SK-N-SH (cell line): Measurements from ENCODE around the gene RPA1. TPM values are rescaled to one million over a fixed set of nuclear protein-coding genes. Genes with fewer than 3 reads are reported as not detected.
"Not testable (repeated sequence)": the region's sequence is repeated elsewhere in the genome, so short reads cannot be mapped to it uniquely, and the experiment has no call there.

Experiments
- CTCF ChIA-PET: fragments of 300-600, 350-600 bp; formaldehyde crosslinking; extraction: SDS; loops from one replicate; lab custom pipeline; 2021; lab: Yijun Ruan, JAX
- POLR2A ChIA-PET: fragments of 350-600 bp; sonication (Branson Sonifier 250); formaldehyde crosslinking; extraction: SDS; loops from one replicate; lab custom pipeline; 2020; ENCODE audit warnings: antibody characterized with exemption, inconsistent platforms; lab: Yijun Ruan, JAX
- DNase-seq: peaks from one replicate; pipeline ENCODE4 v3.0.0; 2012
- H2AFZ ChIP-seq: fragments of 200-600 bp; sonication (generic); 2 replicates; pipeline ENCODE4 v1.8.1; 2016; ENCODE audit warnings: antibody characterized with exemption, mild to moderate bottlenecking, low read depth
- H3F3A ChIP-seq: fragments of 200-600 bp; sonication (generic); replicated peaks from 2 replicates; pipeline ENCODE3; 2016; ENCODE audit warnings: antibody characterized with exemption, mild to moderate bottlenecking; ENCODE audit not compliant: insufficient read depth
- H3K27ac ChIP-seq, 2 experiments: fragments of 200-500 bp in 1 of 2; fragments of 200-600 bp in 1 of 2; sonication (Bioruptor generic) in 1 of 2; sonication (generic), shearing (Covaris generic) in 1 of 2; 2 replicates each; pipeline versions ENCODE4 v1.5.1 to v1.6.1; 2014 to 2016; ENCODE audit warnings: low read depth in 2 of 2, inconsistent platforms in 1 of 2, low read length in 1 of 2, mild to moderate bottlenecking in 1 of 2, mixed read lengths in 1 of 2
- H3K27me3 ChIP-seq: fragments of 200-600 bp; sonication (generic), shearing (Covaris generic); 2 replicates; pipeline ENCODE4 v1.6.1; 2016; ENCODE audit warnings: mixed run types; ENCODE audit not compliant: insufficient read depth
- H3K36me3 ChIP-seq, 2 experiments: fragments of 200-500 bp in 1 of 2; fragments of 200-600 bp in 1 of 2; sonication (Bioruptor generic) in 1 of 2; sonication (generic) in 1 of 2; replicated peaks in 1 of 2; 2 replicates each; pipeline versions ENCODE3 to v1.5.1; 2014 to 2016; ENCODE audit warnings: low read length in 1 of 2, mild to moderate bottlenecking in 1 of 2; ENCODE audit not compliant: insufficient read depth in 2 of 2, control insufficient read depth in 1 of 2
- H3K4me1 ChIP-seq, 2 experiments: fragments of 200-500 bp in 1 of 2; fragments of 200-600 bp in 1 of 2; sonication (Bioruptor generic) in 1 of 2; sonication (generic), shearing (Covaris generic) in 1 of 2; 2 replicates each; pipeline versions ENCODE4 v1.5.1 to v1.6.1; 2014 to 2016; ENCODE audit warnings: low read depth in 1 of 2, low read length in 1 of 2, mixed run types in 1 of 2; ENCODE audit not compliant: insufficient read depth in 2 of 2, control insufficient read depth in 1 of 2
- H3K4me2 ChIP-seq: fragments of 200-600 bp; sonication (generic), shearing (Covaris generic); 2 replicates; pipeline ENCODE4 v1.6.1; 2017; ENCODE audit warnings: mixed run types
- H3K4me3 ChIP-seq, 2 experiments: fragments of 200-500 bp in 1 of 2; fragments of 200-600 bp in 1 of 2; sonication (Bioruptor generic) in 1 of 2; sonication (generic), shearing (Covaris generic) in 1 of 2; 2 replicates each; pipeline versions ENCODE4 v1.5.1 to v1.8.1; 2014 to 2016; ENCODE audit warnings: low read depth in 2 of 2, inconsistent platforms in 1 of 2, low read length in 1 of 2, mild to moderate bottlenecking in 1 of 2, mixed read lengths in 1 of 2, moderate library complexity in 1 of 2
- H3K79me2 ChIP-seq: fragments of 200-600 bp; sonication (generic); 2 replicates; pipeline ENCODE4 v1.8.1; 2017; ENCODE audit warnings: mild to moderate bottlenecking; ENCODE audit not compliant: insufficient read depth
- H3K9ac ChIP-seq: fragments of 200-600 bp; sonication (generic); 2 replicates; pipeline ENCODE4 v1.6.1; 2017; ENCODE audit warnings: mixed run types
- H3K9me2 ChIP-seq: fragments of 200-600 bp; sonication (generic); 2 replicates; pipeline ENCODE4 v1.6.1; 2017; ENCODE audit warnings: mixed run types
- H3K9me3 ChIP-seq: fragments of 200-600 bp; sonication (generic); 2 replicates; pipeline ENCODE4 v1.6.1; 2017; ENCODE audit warnings: mixed run types, mild to moderate bottlenecking, moderate library complexity
- H4K20me1 ChIP-seq: fragments of 200-600 bp; sonication (generic); 2 replicates; pipeline ENCODE4 v1.6.1; 2017; ENCODE audit warnings: mild to moderate bottlenecking, mixed run types; ENCODE audit not compliant: insufficient read depth
- CHD2 ChIP-seq: fragments of 150-350 bp; IDR thresholded peaks from 2 replicates; pipeline ENCODE4 v1.6.1; 2018; ENCODE audit warnings: low read length; ENCODE audit not compliant: partially characterized antibody
- ELF1 ChIP-seq: IDR thresholded peaks from 2 replicates; pipeline ENCODE4 v1.4.0; 2012
- FOSL2 ChIP-seq: IDR thresholded peaks from 2 replicates; pipeline ENCODE4 v1.4.0; 2012; ENCODE audit warnings: low read depth, mild to moderate bottlenecking, moderate library complexity, borderline replicate concordance
- FOXJ3 ChIP-seq: sonication (generic); formaldehyde crosslinking; IDR thresholded peaks from 2 replicates; pipeline ENCODE4 v1.5.1; 2020; ENCODE audit warnings: mild to moderate bottlenecking, missing genetic modification reagents
- MEF2A ChIP-seq: IDR thresholded peaks from 2 replicates; pipeline ENCODE4 v1.4.0; 2012; ENCODE audit warnings: low read depth, borderline replicate concordance
- NFIC ChIP-seq: IDR thresholded peaks from 2 replicates; pipeline ENCODE4 v1.4.0; 2012; ENCODE audit warnings: borderline replicate concordance
- POLR2AphosphoS5 ChIP-seq: IDR thresholded peaks from 2 replicates; pipeline ENCODE4 v1.6.1; 2012; ENCODE audit warnings: low read depth, low read length
- RFX5 ChIP-seq: IDR thresholded peaks from 2 replicates; pipeline ENCODE4 v1.6.1; 2012; ENCODE audit warnings: mild to moderate bottlenecking, improper control_type of control experiment, low read length
- SMC3 ChIP-seq: IDR thresholded peaks from 2 replicates; pipeline ENCODE4 v1.6.1; 2012; ENCODE audit warnings: low read depth, low read length, improper control_type of control experiment
- TCF12 ChIP-seq: IDR thresholded peaks from 2 replicates; pipeline ENCODE4 v1.4.0; 2012
- WGBS: methylation state at CpG from one replicate; pipeline ENCODE4 v1.1.6; 2017; ENCODE audit warnings: low lambda C conversion rate; 5-methylcytosine and 5-hydroxymethylcytosine counted together
- polyA plus RNA-seq, 3 experiments: library from polyadenylated mRNA; depleted of rRNA; stranded (reverse); fragments of >200 nt; gene quantifications; 2 replicates each; pipeline ENCODE4 v1.2.3, GENCODE V29; 2012
- TF ChIP-seq, protein P1 (sequence below): IDR thresholded peaks from 2 replicates; pipeline ENCODE4 v1.6.1; 2012; ENCODE audit warnings: mild to moderate bottlenecking, low read depth, low read length, moderate library complexity

Gene RPA1
- polyA plus RNA-seq, 1 of the 3 experiments (the other 2 are of a cell fraction) = 47.2 TPM

DNA sequence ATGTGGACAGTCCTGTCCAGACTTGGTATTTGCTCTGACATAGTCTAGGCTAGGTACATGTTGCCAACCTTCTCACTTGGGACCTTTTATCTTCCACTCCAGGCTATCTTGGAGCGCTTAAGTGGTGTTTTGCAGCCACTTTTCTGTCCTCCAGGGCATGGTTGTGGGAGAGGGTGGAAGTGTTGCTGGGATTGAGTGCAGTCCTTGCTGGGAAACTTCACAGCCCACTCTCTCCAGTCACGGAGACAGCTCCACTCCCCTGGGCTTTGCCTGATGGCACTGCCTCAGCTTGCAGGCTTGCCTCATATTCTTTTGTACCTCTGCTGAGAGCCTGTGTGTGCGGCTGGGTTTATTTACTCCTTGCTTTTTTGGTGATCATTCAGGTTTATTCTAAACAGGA, 17.4 kb downstream of the RPA1 start (continued):
- no peak for TF ChIP-seq MEF2A
- TF ChIP-seq, all 33 proteins: peak for 0

DNA sequence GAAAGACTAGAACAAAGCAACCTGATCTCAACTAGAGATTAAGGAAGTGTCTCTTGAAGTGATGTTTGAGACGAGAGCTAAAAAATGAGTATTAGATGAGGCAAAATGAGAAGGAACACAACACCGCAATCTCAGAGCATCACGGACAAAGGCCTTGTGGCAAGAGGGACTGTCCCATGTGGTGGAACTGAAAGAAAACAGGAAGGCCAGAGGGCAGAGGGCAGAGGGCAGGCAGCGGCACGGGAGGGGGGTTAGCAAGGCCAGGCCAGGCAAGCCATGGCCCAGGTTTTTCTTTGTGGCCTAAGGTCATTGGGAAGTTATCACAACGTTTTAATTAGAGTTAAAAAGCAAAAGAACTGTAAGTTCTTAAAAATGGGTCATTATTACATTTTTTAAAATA, 22.5 kb downstream of the RPA1 start:
- Histone ChIP-seq H3F3A (peaks cover 5% of the 10 kb centered on the region), H3K4me2 (no peak overlapping the region), H3K9me3 (no peaks in the 10 kb centered on the region), H3K4me3 (no peak overlapping the region), H3K36me3 (peaks cover 44 to 54% of the 10 kb centered on the region in 2 experiments), H2AFZ (no peak overlapping the region), H3K27me3 (no peaks in the 10 kb centered on the region), H3K9ac (no peak overlapping the region), H3K79me2 (peaks cover 2% of the 10 kb centered on the region; the same call in 1 of the 2 replicates), H4K20me1 (no peaks in the 10 kb centered on the region), H3K4me1 (no peaks in the 10 kb centered on the region), H3K9me2 (no peaks in the 10 kb centered on the region), H3K27ac (no peak overlapping the region)
- CTCF ChIA-PET = no interaction called here
- 86% methylated on average over 6 of the region's 6 CpGs for WGBS
- POLR2A ChIA-PET = no interaction called here
- no peak for DNase-seq
- no peak for TF ChIP-seq CHD2

DNA sequence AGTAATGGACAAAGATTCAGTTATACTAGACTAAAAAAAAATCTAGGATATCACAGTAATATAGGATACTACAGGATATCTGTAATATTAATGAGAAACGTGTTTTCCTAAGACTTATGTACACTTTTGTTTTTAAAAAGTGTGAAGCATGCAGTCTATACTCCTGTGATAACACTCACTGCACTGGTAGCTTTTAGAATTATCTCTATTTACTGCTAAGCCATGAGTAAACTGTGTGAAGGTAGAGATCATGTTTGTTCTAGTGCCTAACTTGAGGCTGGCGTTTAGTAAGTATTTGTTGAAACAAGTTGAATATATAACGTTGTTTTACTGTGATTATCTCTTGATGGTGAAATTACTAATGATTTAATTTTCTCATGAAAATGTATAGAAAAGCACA, 23.9 kb downstream of the RPA1 start:
- CTCF ChIA-PET = interaction anchor here (0.6 to 0.8 kb wide), 2 partner anchors 137 to 248 kb away, joined by 3 read pairs; no protein-coding TSS in a partner anchor

DNA sequence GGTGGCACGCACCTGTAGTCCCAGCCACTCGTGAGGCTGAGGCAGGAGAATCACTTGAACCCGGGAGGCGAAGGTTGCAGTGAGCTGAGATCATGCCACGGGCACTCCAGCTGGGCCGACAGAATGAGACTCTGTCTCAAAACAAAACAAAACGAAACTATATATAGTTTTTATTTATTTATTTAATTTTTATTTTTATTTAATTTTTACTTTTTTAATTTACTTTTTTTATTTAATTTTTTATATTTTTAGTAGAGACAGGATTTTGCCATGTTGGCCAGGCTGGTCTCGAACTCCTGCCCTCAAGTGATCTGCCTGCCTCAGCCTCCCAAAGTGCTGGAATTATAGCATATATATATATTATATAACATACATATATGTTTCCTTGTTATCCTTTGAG, 26.7 kb downstream of the RPA1 start:
- H3F3A ChIP-seq, H3K27ac ChIP-seq, H3K4me1 ChIP-seq, H3K79me2 ChIP-seq, H3K9me3 ChIP-seq, H3K9me2 ChIP-seq, POLR2A ChIA-PET, H3K4me3 ChIP-seq, H2AFZ ChIP-seq, H3K4me2 ChIP-seq, H3K27me3 ChIP-seq, H4K20me1 ChIP-seq, DNase-seq, H3K9ac ChIP-seq: not testable (repeated sequence)
- WGBS = 96% methylated on average over 8 of the region's 8 CpGs
- CTCF ChIA-PET = interaction anchor here (1.7 kb wide), 1 partner anchor 142 kb away, joined by 4 read pairs; no protein-coding TSS in a partner anchor
- H3K36me3 ChIP-seq = peaks cover 35 to 36% of the 10 kb centered on the region in 2 experiments

More for the DNA sequence above, 23.9 kb downstream of the RPA1 start:
- Histone ChIP-seq H4K20me1 (no peaks in the 10 kb centered on the region), H2AFZ (no peak overlapping the region), H3K36me3 (peaks cover 40 to 49% of the 10 kb centered on the region in 2 experiments), H3K79me2 (peaks cover 2% of the 10 kb centered on the region; the same call in 1 of the 2 replicates), H3K9ac (no peak overlapping the region), H3K27me3 (no peaks in the 10 kb centered on the region), H3K9me2 (no peaks in the 10 kb centered on the region), H3K4me1 (no peaks in the 10 kb centered on the region), H3K9me3 (no peaks in the 10 kb centered on the region), H3K27ac (no peak overlapping the region), H3F3A (peaks cover 5% of the 10 kb centered on the region), H3K4me2 (no peak overlapping the region), H3K4me3 (no peak overlapping the region)
- WGBS = 94% methylated on average over 3 of the region's 3 CpGs
- no peak for DNase-seq
- no peak for TF ChIP-seq RFX5
- no peak for TF ChIP-seq NFIC
- TF ChIP-seq ELF1 = no peak
- no peak for TF ChIP-seq POLR2AphosphoS5
- no peak for TF ChIP-seq FOSL2
- TF ChIP-seq SMC3 = no peak
- TF ChIP-seq TCF12 = no peak
- TF ChIP-seq FOXJ3 = no peak
- TF ChIP-seq, protein P1, sequence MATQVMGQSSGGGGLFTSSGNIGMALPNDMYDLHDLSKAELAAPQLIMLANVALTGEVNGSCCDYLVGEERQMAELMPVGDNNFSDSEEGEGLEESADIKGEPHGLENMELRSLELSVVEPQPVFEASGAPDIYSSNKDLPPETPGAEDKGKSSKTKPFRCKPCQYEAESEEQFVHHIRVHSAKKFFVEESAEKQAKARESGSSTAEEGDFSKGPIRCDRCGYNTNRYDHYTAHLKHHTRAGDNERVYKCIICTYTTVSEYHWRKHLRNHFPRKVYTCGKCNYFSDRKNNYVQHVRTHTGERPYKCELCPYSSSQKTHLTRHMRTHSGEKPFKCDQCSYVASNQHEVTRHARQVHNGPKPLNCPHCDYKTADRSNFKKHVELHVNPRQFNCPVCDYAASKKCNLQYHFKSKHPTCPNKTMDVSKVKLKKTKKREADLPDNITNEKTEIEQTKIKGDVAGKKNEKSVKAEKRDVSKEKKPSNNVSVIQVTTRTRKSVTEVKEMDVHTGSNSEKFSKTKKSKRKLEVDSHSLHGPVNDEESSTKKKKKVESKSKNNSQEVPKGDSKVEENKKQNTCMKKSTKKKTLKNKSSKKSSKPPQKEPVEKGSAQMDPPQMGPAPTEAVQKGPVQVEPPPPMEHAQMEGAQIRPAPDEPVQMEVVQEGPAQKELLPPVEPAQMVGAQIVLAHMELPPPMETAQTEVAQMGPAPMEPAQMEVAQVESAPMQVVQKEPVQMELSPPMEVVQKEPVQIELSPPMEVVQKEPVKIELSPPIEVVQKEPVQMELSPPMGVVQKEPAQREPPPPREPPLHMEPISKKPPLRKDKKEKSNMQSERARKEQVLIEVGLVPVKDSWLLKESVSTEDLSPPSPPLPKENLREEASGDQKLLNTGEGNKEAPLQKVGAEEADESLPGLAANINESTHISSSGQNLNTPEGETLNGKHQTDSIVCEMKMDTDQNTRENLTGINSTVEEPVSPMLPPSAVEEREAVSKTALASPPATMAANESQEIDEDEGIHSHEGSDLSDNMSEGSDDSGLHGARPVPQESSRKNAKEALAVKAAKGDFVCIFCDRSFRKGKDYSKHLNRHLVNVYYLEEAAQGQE = no peak
- no peak for TF ChIP-seq CHD2
- POLR2A ChIA-PET = no interaction called here
